GDM1 (cell line): ENCODE results near the gene TMEM40.
"Not testable (repeated sequence)": the region's sequence is repeated elsewhere in the genome, so short reads cannot be mapped to it uniquely, and the experiment has no call there.

Experiments
- DNase-seq: peaks from one replicate; lab custom pipeline; 2025; lab: John Stamatoyannopoulos, UW

The TMEM40 gene, protein sequence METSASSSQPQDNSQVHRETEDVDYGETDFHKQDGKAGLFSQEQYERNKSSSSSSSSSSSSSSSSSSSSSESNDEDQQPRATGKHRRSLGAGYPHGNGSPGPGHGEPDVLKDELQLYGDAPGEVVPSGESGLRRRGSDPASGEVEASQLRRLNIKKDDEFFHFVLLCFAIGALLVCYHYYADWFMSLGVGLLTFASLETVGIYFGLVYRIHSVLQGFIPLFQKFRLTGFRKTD

DNA sequence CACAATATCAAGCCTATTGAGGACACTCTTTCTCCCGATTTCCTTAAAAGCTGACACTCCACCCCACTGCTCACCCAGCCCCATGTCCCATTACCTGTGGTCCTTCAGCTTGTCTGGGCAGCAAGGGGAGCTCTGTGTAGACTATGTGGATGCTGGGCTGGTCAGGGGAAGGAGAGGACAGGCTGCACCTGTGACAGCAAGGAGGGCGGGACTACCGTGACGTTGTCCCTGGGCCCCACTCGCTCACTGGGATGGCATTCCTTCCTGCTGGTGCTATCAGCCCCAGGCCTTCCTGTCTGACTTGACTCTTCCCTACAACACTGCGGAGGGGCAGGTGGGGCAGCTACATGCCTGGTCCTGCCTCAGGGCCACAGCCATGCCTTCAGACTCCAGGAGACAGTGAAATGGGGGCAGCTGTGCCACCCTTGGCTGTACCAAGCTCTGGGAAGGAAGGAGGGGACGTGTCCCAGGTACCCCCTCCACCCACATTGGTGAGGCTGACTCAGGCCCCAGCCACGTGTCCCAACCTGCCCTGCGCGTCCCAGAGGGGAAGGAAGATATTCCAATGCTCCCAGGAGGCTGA, at the start of gene TMEM40:
TMEM40 (minus strand) TSS at position 163 of the 583 bp plus-strand sequence. CDS start 9,427 bp downstream, outside the sequence.
- DNase-seq = no peak

DNA sequence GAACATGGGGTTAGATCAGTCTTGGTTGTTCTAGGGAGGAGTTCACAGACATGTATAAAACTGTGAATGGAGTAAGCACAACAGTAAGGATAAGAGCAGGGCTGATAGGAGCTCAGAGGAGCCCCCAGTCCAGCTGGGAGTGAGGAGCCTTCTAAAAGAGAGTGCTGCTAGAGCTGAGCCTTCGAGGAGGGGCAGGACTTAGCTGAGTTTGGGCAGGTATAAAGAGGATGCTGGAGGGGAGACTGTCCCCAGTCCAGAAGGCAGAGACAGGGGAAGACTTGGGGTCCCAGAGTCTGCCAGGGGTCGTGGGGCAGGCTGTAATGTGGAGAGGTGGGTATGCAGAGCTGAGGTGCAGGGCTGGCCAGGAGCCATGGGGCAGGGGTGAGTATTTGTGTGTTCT, 49.5 kb upstream of the TMEM40 start:
- no peak for DNase-seq

DNA sequence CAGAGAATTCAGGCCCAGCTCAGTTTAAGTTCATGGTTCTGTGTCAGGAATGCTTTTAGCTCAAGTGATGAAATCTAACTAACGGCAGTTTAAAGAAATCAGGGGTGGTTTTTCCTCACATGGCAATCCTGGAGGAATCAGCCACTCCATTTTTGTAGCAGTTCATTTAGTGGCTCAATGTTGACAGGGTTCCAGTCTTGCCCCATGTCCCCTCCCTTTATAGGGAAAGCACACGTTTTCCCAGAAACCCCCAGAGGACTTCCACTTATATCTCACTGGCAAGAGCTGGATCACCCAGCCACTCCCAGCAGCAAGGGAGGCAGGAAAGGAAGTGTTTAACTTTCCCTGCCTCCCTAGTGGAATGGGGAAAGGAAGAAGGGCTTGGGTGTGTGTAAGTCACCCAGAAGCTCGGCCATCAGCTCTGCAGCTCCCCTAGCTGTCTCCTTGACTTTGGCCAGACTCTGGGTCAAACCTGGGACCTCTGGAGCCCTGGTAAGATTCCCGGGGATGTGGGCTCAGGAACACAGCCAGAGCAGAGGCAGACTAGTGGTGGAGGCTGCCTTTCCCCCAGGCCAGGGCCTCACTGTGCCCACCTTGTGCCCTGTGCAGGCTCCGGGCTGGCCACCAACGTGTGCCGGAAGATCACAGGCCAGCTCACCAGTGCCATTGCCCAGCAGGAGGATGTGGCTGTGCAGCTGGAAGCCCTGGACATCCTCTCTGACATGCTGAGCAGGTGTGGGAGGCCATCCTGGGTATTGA, 48.7 kb upstream of the TMEM40 start:
- no peak for DNase-seq

DNA sequence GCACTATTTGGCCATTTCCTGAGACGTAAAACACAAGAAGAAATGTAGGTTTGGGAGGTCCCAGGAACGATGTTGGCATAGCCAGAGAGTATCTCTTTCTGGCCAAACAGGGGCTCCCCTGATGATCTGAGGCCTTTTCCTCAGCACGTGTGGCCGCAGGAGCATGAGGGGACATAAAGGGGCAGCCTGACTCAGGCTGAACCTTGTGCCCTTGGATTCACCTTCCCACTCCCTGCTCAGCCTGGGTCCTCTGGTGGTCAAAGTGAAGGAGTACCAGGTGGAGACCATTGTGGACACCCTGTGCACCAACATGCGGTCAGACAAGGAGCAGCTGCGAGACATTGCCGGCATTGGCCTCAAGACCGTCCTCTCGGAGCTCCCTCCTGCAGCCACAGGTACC, 48.0 kb upstream of the TMEM40 start:
- DNase-seq = no peak

DNA sequence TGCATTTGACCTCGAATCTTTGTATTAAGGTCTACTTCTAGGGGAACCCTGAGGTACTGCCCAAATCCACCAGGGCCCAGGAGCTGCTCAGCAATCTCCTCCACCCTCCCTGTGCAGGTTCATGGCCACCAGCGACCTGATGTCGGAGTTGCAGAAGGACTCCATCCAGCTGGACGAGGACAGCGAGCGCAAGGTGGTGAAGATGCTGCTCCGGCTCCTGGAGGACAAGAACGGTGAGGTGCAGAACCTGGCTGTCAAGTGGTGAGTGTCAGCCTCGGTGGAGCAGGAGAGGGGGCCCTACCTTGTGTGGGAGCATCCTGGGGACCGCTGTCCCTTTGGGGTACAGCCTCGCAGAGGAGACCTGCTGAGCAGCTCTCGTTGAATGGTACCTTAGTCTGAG, 44.3 kb upstream of the TMEM40 start:
- no peak for DNase-seq

DNA sequence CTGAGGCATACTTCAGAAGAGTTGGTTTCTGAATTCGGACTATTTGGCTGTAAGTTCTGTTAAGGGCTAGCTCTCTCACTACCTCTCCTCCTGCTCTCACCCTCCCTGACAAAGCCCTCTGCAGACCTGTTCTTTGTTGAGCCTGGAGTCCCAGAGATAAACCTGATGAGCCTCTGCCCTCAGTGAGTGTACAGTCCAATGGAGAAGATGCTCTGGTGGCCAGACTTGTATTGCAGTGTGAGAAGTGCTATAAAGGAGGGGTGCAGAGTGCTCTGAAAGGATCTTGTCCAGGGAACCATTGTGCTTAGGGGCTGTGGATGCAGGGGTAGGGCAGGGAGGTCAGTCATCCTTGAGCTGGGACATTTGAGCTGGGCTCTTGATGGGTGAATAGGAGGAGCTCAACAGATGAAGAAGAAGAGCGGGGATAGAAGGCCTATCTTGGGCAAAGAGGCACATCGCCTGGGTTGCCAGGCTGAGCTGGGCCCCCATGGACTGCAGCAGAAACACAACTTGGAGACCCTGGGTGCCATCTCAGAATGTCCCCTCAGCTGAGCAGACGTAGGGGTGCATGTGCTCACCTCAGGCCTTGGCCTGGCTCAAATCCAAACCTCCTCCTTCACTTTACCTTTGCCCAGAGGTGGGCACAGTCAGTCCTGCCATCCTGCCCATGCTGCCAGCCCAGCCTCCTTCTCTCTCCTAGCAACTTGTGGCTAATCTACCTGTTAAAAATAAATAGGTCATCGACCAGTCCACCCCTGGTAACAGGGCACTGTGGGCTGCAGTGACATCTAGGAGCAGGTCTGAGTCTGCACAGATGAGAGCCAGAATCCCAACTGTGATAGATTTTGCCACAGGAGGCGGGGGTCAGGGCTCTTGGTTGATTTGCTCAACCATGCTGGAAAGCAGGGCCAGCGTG, 40.7 kb upstream of the TMEM40 start:
- no peak for DNase-seq

DNA sequence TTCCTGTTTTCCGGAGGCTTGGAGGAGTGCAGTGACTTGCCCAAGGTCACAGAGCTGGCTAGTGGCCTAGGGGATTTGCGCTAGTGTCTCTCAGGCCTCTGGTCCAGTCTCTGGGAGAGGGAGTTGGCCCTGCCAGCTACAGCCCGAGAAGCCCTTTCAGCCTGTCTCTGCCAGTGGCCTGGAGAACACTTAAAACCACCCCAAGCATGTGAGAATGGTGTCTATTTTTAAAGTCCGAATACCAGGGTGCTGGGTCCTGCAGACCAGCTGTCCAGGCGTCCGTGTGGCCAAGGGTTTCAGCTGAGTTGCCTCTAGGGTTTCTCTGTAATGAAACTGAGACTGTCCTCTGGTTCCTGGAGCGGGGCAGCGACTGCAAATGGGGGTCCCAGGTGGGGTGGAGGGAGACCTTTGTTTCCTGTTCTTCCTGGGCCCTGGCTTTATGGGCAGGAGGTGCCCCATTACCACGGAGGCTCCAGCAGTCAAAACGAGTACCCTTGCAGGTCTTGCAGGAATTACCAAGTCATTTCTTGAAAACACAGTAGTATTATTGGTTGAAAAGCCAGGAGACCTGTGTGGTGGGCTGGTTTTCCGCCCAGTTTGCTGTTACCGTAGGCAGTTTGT, 39.6 kb upstream of the TMEM40 start:
- DNase-seq = no peak

DNA sequence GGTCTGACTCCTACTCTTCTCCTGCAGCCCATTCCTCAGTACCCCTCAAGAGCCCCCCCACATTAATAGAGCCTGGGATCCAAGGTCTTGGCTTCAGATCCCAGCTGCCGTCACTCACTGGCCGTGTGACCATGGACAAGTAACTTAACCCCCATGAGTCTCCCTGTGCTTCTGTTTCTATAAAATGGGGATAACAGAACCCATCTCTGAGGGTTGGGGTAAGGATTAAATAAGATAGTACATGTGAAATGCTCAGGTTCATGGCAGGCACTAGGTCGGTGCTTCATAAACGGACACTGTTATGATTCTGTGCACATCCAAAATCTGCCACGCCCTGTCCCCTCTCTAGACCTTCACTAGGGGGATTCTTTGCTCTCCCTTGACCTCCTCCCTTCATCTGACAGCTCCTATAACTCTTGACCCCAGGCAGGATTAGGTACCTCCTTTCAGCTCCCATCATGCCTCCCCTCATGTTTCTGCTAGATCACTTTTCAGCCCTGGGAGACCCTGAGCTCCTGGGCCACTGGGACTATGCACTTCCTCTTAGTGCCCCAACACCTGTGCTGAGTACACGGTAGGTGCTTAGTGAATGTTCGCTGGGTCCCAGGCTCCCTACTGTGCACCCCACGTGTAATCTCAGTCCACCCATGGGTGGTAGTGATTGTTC, 39.0 kb upstream of the TMEM40 start:
- DNase-seq = no peak

DNA sequence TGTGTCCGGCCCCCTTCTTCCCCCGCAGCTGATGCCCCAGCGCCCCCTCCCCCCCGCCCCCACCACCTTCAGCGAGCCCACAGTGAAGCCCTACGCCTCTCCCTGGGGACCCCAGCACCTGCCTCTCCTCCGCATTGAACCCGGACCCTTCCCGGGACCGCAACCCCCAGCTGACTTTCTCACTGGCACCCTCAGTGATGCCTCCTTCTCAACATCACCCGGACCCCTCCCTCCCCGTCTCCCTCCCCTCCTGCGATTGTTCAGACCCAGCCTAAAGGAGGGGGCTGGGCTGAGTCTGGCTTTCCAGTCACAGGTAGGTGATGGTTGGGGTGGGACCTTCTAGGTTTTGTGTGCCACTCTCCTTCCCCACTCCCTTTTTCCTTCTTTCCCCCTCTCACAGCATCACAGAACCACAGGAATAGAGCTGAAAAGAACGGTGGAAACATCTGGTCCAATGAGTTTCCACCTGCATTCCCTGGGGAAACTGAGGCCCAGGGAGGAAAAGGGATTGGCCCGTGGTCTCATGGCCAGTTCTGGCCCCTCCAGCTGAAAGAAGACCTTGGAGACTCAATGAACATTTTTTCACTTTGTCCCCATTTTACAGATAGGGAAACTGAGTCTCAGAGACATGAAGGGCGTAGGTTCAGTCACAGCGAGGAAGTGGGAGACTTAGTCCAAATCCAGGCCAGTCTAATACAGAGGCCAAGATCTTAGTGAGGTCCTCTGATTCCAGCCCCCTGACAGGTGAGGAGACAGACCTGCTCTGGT, 38.2 kb upstream of the TMEM40 start:
- no peak for DNase-seq

DNA sequence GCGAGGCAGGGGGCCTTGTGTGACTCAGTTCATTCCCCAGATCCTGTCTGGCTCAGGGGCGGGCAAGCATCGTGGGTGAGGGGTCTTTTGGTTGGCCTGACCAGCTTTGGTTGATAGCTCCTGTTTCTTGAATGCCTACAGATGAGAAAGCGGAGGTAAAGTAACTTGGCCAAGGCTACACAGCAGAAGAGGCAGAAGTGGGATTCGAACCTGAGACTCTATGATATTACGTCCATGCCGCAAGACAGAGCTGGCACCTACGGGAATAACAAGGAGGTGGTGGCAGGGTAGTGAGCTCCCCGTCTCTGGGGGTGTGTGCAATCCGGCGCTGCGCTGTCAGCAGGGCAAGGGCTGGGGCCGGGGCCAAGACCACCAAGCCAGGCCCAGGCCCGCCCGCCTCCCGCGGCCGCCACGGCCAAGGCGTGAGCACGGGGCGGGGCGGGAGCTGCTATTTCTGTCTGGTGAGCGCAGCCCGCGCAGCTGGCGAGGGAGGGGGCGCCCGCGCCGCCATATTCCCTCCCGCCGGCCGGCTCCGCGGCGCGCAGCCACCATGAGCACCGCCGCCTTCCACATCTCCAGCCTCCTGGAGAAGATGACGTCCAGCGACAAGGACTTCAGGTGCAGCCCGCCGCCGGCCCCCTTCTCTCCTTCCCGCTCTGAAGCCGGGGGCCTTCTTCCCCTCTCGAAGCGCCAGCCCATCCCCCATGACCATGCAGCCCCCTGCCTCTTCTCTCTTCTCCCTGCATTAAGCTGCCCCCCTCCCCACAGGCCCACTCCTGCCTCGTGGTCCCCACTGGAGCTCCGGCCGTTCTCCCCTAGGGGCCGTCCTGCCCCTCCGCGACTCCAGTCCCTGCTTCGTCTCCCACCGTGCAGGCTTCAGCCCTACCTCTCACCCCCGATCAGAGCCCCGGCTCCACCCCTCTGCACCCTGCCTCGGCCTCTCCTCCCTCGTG, 37.4 kb upstream of the TMEM40 start, which contains the start of gene CAND2:
CAND2 (plus strand) TSS at position 510 of the 953 bp plus-strand sequence; CDS start at position 551, 41 bp downstream.
- no peak for DNase-seq

DNA sequence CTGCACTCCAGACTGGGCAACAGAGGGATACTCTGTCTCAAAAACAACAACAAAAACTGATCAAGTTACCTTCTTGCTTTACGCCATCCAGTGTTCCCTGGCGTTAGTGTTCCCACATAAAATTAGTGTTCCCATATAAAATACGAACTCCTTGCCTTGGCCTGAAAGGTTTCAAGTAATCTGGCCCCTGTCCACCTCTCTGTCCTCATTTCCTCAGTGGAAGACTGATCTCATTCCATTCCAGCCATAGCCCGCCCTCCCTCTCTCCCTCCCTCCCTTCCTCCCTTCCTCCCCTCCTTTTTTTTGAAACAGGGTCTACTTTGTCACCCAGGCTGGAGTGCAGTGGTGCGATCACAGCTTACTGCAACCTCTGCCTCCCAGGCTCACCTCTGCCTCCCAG, 34.6 kb upstream of the TMEM40 start:
- no peak for DNase-seq

DNA sequence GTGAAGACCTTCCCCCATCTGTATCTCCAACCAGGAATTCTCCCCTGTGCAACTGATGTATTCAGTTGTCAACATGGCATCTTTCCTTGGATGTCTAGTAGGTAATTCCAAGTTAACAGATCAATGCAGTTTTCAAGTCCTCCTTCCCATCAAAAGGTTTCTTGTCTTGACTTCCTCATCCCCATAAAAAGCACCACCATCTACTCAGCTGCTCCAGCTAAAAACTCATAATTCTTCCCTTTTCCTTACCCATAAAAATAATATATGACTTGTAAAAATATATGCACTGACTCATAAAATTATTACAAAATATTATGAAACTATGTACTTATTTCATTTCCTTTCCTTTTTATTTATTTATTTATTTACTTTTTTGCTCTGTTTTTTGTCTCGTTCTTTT, 32.4 kb upstream of the TMEM40 start:
- DNase-seq = no peak

DNA sequence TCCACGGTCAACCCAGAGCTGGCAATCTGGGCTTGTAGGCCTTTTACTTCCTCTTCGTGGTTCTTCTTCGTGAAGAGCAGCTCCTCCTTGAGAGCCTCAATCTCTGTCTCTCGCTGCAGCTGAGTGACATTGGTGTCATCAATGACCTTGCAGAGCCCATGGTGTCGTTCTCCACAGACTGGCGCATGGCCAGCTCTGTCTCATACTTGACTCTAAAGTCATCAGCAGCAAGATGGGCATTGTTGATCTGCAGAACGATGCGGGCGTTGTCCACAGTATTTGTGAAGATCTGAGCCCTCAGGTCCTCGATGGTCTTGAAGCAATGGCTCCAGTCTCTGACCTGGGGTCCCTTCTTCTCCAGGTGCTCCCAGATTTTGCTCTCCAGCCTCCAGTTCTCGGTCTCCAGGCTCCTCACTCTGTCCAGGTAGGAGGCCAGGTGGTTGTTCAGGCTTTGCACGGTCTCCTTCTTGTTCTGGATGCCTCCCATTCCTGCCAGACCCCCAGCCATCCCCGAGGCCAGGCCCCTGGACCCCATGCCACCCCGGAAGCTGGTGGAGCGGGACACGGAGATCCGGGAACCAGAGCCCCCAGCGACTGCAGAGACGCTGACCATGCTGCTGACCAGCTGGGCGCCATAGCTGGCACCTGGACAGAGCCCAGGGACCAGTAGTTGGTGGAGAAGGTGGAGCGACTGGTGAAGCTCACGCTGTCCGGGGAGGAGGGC, 29.1 kb upstream of the TMEM40 start:
- not testable (repeated sequence) for DNase-seq

DNA sequence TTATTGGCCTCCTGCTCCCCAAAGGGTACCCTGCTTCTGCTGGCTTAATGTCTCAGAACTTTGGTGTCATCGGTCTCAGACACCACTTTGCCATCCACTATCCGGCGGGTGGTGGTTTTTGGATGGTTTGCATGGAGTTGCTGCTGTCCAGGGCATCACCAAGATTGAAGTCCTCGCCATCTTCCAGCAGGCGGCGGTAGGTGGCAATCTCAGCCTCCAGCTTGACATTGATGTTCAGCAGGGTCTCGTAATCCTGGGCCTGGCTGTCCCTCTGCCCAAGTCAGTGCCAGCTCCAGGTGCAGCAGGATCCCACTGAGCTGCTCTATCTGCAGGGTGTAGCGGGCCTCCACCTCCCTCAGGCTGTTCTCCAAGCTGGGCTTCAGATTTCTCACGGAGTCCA, 28.3 kb upstream of the TMEM40 start:
- DNase-seq = not testable (repeated sequence)

DNA sequence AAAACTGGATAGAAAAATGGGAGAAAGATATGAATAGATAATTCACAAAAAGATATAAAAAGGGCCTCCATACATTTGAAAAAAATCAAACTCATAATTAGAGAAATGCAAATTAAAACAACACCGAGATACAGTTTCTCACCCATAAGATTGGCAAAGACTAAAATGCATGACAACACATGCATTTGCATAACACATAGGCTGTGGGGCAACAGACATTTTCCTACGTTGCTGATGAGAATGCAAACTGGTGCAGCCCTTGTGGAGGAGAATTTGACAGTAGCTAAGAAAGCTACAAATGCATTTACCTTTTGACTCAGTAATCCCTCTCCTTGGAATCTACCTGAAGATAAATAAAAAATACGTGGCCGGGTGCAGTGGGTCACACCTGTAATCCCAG, 26.0 kb upstream of the TMEM40 start:
- no peak for DNase-seq

DNA sequence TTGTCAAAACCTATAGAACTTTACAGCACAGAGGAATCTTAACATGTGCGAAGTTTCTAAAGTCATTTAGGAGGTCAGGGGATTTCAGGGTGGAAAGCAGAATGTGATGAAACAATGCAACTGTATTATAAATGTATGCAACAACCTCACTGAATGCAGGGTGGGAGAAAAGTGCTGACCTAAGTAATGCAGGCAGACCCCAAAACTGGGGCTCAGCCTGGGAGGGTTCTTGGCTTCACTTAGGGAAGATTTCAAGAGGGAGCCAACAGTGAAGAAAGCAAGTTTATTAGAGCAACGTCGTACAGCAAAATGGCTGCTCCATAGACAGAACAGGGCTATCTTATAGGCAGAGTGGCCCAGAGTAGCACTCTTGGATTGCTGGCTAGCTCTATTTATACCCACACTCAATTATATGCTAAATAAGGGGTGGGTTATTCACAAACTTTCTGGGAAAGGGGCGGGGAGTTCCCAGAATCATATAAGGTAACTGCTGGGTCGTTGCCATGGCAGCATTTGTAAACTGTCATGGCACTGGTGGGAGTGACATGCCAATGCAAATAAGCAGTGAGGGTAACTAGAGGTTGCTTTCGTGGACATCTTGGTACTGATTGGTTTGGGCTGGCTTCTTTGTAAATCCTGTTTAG, 23.2 kb upstream of the TMEM40 start:
- no peak for DNase-seq

DNA sequence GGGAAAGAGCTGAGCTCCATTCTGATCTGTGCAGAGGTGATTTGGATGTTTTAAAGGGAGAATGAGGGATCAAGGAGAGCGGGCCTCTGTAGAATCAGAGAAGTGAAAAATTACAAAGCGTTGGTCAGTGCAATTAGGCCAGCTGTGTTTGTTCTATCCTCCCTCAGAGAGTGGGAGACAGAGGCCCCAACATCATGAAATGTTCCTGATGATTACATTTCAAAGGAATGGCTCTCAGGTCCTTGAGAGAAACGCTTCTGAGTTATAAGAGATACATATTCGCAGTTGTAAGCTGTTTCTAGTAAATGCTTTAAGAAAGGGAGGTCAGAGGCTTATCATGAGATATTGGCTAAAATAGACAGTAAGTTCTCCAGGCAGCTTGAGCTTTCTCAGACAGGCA, 21.7 kb upstream of the TMEM40 start:
- no peak for DNase-seq

DNA sequence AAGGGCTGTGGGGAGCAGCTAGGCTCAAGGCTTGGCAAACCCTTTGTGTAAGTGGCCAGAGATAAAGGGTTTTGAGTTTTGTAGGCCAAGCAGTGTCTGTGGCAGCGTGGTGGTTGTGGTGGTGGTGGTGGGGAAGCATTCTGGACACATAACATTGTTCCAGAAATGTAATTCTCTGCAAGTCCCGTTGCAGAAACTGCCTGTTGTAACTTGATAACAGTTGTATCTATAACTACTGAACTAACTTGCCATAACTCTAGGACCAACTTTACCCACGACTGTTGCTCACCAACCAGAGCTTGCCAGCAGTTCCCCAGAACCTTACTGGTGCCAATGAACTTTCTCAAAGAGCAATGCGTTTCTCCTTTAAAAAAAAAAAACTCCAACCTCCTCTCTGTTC, 18.1 kb upstream of the TMEM40 start:
- no peak for DNase-seq
